ENCODE measurements around the gene SLC17A9.
"Not testable (repeated sequence)": the region's sequence is repeated elsewhere in the genome, so short reads cannot be mapped to it uniquely, and the experiment has no call there.

Gene SLC17A9

DNA sequence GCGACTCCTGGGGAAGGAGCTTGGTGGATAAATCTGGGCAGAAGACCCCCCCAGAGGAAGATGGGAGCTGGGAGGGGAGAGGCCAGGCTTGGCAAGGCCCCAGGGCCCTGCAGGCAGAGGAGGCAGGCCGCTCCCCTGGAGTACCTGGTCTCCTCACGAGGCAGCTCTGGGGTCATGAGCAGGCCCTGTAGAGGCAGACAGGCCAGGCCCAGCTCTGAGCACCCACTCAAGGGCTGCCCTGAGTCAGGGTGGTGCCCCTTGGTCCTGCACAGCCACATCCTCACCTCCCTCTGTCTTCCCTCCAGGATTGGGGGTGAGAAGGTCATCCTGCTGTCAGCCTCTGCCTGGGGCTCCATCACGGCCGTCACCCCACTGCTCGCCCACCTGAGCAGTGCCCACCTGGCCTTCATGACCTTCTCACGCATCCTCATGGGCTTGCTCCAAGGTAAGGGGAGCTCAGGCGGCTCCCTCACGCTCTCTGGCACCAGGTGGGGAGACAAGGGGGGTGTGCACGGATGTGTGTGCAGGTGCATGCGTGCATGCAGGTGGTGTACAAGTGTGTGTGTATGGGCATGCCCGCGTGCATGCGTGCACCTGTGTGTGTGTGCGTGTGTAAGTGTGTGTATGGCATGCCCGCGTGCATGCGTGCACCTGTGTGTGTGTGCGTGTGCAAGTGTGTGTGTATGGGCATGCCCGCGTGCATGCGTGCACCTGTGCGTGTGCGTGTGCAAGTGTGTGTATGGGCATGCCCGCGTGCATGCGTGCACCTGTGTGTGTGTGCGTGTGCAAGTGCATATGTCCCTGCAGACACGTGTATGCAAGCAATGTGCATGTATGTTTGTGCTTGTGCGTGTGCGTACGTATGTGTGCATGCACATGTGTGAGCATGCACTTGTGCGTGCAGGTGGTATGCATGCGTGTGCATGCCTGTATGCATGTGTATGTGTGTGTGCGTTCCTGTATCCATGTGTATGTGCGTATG, 4.9 kb downstream of the SLC17A9 start:
- no peak for DNase-seq

DNA sequence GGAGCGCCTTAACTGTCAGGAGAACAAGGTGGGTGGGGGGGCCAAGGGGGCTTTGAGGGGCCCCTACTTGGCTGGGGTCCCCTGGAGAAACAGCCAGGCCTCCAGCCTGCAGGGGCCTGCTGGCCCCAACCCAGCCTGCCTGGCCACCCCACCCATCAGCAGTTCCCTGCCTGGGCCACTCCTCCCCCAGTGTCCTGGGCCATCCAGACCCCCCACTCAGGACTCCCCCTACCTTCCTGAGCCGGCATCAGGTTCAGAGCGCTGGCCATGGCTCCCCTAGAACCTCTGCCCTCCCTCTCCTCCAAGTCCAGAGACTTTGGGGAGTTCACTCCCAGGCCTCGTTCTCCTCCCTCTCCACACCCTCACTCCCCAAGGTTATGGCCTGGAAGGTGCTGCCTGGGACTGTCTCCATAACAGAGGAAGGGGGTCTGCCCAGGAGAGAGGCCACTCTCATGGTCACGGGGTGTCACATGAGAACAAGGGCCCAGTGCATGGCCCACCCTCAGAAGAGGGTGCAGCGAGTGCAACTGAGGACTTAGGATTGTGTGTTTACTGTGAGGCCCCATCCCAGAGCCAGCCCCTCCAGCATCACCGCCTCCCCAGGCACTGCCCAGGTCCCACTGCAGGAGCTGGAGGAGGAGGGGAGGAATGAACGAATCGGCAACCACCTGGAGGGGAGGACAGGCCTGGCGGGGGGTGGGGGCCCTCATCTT, 6.0 kb downstream of the SLC17A9 start:
- no peak for DNase-seq

DNA sequence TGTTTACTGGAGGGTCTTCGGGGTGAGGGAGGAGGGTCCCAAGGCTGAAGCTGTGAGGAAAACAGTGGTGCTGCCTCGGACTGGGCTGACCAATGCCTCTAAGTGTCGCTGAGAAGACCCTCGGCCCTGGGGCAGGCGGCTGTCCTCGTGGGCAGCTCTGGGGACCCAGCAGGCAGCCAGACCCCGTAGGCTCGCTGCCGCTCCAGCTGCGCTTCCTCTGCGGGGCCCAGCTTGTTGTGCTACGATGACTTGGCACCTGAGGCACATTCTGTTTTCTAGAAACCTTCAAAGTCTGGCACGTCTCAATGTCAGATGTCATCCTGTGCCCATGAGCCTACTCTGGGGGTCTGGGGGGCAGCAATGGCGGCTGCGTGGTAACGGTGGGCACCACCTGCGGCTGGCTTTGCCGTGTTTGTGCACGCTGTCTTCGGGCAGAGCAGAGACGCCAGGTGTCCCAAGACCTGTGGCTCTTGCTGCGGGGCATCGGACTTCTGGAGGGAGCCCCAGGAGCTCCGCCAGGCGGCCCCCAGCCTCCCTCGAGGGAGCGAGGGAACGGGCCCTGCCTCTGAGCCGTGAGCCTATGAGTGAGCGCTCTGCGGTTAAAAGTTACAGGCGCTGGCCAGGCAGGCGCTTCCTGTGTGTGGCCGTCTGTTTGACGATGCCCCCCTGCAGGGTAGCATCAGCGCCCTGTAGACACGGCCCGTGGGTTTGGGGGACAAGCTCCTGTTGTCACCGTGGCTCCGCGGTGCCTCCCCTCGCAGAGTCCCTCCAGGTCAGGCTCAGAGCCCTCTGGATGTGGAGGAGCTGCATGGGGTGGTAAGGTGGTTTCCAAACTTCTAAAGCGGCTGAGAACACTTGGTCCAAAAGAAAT, 6.8 kb downstream of the SLC17A9 start:
- no peak for DNase-seq

DNA sequence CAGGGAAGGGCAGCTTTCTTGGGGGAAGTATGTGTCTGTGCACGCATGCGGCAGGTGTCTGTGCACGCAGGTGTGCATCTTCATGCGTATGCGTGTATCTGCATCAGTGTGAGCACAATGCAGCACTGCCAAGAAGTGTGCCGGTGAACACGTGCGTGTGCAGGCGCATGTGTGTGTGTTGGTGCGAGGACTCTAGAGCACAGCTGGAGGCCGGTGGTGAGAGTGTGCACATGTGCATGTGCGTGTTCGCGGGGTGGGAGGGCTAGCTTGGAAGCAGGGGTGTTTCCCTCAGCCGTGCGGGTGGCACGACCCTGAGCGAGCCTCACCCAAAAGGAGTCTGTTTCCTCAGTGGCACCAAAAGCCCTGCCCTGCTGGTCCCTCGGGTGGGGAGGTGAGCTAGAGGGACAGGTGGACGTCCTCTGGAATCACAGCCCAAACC, 7.5 kb downstream of the SLC17A9 start:
- DNase-seq = no peak

DNA sequence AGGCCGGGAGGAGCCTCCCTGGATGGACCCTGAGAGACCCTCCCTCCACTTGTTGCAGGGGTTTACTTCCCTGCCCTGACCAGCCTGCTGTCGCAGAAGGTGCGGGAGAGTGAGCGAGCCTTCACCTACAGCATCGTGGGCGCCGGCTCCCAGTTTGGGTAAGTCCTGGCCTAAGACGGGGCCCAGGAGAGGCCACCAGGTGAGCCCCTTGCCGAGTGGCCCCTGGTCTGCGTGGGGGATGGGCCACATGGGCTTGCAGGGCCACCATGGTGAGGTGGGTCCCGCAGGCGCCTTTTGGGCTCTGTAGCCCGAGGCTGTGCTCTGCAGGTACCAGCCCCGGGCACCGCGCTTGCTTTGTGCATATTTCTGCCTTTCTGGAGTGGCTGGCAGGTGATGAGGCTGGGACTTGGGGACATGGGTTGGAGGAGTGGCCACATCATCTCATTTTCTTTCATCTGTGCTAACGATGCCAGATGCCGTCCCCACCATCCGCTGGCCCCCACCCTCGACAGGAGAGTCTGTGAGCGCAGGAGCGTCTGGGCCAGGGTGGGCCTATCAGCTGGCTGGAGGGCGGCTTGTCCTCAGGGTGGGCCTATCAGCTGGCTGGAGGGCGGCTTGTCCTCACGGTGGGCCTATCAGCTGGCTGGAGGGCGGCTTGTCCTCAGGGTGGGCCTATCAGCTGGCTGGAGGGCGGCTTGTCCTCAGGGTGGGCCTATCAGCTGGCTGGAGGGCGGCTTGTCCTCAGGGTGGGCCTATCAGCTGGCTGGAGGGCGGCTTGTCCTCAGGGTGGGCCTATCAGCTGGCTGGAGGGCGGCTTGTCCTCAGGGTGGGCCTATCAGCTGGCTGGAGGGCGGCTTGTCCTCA, 8.2 kb downstream of the SLC17A9 start:
- DNase-seq = not testable (repeated sequence)

DNA sequence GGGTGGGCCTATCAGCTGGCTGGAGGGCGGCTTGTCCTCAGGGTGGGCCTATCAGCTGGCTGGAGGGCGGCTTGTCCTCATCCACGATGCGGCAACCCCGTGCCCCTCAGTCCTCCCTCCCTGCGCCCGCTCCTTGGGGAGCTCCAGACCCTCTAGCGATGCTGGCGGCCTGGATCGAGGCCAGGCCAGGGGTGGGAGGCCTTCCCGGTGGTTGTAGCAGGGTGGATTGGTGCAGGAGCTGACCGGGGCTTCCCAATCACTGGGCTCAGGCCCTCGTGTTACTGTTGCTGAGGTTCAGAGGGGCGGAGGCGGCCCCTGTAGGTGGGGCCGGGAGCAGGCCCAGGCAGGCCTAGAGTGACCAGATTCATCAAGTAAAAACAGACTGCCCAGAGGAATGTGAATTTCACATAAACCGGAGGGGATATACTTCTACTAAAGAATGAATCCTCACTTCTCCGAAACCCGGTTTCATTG, 8.8 kb downstream of the SLC17A9 start:
- DNase-seq = no peak

DNA sequence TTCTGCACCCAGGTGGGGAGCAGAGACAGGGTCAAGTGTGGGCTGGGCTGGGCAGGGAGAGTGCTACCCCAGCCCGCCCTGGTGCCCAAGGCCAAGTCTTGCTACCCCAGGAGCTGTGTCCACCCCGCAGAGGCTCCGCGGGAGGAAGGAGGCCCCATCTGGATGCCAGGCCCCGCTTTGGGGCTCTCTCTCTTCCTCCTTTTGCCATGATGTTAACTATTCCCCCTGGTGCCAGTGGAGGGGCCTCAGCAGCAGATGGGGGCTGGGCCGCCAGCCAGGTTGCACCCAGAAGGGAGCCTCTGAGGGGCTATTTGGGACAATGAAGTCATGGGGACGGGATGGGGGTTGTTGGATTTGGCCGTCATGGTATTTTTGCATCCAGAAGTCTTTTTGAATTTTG, 9.3 kb downstream of the SLC17A9 start:
- no peak for DNase-seq

DNA sequence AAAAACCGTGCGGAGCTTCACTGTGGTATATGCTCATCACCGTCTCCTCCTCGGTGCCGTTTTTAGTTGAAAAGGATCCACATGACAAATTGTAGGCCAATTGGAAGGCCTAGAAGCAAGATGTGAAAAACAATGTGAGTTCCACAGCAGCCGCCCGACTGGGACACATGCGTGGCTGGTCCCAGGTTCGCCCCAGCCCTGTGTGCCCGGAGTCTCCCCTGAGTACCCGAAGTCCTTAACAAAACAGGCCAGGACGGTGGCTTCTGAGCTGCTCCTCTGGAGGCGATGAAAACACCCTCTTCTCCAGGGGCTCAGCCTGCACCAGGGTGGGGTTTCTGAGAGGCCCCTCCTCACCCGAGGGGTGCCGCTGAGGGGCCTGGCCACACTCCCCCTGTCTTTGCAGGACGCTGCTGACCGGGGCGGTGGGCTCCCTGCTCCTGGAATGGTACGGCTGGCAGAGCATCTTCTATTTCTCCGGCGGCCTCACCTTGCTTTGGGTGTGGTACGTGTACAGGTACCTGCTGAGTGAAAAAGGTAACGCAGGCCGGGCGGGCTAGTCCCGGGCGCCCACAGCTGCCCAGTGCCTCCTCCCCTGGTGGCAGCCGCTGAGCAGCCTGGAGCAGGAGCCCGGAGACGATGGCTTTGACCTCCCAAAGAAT, 9.8 kb downstream of the SLC17A9 start:
- no peak for DNase-seq

DNA sequence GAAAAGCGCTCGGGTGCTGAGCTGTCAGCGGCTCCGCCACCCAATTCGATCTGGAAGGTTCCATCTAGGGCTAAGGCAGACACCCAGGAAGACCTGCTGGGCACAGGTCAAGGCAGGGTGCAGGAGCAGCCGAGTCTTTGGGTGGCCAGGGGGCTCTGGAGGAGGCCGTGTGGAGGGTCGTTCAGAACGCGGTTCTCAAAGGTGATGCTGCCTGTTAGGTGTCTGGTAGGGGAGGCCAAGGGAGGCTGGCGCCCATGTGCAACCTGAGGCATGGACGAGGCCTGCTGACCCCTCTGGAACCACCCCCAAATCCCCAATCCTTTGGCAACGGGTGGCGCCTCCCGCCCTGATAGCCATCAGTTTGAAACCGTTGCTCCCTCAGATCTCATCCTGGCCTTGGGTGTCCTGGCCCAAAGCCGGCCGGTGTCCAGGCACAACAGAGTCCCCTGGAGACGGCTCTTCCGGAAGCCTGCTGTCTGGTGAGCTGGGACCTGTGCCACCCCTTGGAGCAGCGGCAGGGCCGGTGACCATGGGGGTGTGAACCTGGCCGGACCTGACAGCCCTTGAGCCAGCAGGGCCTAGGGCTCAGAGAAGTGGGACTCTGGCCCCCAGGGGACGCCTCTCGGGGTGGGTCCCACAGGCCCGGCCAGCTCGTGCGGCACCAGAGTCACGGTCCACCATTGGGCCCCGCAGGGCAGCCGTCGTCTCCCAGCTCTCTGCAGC, 10.5 kb downstream of the SLC17A9 start:
- no peak for DNase-seq

DNA sequence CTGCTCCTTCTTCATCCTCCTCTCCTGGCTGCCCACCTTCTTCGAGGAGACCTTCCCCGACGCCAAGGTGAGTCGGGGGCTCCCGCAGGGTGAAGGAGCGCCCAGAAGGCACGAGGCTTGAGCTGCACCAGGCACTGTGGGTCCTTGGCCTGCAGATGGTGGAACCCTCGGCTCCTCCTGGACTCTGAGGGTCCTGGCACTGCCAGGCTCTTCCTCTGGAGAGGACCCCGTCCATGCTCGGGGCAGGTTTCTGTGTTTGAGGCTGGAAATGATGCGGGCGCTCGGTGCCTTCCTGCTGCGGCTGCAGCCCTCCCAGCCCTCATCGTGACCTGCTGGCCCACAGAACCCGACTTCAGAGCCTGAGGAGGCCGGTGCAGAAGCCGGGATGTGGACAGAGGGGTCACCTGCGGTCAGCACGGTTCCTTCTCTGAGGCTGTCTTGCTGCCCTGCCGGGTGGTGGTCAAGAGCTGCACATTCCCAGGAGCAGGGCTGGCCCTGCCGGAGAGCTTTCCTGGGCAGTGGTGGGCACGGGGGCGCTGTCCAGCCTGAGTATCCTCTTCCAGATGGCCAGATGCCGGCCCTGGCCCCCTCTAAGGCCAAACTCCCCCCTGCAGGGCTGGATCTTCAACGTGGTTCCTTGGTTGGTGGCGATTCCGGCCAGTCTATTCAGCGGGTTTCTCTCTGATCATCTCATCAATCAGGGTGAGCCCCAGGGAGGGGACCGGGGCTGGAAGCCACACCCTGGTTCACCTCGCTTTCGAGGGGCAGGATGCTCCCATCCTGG, 11.3 kb downstream of the SLC17A9 start:
- no peak for DNase-seq

DNA sequence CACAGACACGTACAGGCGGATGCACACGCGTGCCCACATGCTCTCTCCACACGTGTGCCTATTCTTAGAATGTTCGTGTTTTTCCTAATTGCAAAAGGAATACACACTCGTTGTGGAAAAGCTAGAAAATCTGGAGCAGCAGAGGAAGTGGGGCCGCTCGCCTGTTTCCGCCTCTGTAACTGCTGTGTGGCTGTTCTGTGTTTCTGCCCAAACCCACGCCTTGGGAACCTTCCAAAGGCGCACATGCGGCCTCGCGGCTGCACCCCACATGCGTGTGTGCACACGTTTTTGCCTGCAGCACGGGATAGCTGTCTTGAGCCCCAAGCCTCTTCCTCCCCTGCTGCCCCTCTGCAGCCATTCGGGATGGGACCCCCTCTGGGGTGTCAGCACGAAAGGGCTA, 12.2 kb downstream of the SLC17A9 start:
- DNase-seq = no peak

DNA sequence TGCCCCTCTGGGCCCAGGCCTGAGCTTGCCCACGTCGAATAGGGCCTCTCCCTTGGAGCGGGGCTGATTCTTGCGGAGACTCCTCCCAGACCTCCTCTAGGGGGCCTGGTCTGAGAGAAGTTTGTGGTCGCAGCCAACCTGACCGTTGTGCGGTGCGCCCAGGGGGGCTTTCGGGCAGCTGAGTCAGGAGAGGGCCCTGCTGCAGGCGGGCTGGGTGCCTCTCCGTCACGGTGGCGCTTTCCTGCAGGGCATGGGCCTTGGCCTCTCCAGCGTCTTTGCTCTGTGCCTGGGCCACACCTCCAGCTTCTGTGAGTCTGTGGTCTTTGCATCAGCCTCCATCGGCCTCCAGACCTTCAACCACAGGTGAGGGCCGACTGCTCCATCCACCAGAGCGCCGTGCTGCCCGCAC, 12.9 kb downstream of the SLC17A9 start:
- DNase-seq = no peak

DNA sequence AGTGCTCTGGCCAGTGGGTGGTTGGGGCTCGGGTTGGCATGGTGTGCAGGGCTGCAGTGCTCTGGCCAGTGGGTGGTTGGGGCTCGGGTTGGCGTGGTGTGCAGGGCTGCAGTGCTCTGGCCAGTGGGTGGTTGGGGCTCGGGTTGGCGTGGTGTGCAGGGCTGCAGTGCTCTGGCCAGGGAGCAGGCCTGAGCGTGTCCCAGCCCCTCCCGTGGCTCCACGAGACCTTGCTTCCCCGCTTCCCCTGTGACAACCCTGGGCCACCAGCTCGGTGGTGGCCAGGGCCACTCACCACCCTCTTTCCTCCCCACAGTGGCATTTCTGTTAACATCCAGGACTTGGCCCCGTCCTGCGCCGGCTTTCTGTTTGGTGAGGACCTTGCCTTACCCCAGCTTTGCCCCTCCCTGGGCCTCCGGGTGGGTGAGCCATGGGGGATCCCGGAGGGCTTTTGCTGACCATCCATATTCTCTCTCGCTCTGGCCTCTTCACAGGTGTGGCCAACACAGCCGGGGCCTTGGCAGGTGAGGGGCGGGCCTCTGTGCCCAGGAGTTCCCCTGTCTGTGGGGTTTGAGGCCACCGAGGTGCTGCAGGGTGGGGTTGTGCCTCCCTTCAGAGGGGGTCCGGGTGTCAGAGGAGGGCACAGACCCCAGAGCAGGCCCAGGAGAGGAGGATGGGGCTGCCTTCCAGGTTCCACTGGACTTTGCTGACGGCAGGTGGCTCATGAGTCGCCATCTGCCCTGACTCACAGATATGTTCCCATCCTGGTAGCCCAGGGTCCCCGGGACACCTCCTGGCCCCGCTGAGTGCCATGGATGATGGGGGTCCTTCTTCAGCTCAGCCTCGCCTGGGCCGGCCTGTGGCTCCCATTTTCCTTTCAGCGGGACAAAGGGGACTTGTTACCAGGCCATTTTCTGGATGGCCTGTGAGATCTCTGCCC, 14.0 kb downstream of the SLC17A9 start:
- no peak for DNase-seq

DNA sequence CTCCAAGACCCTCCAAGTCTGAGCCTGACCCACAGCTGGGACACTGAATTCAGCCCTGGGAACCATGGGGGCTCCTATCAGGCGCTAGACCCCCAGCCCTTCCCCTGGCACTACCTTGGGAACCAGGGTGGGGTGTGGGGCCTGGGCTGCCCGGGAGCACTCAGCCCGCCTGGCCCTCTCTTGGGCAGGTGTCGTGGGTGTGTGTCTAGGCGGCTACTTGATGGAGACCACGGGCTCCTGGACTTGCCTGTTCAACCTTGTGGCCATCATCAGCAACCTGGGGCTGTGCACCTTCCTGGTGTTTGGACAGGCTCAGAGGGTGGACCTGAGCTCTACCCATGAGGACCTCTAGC, 14.6 kb downstream of the SLC17A9 start:
- DNase-seq = no peak

DNA sequence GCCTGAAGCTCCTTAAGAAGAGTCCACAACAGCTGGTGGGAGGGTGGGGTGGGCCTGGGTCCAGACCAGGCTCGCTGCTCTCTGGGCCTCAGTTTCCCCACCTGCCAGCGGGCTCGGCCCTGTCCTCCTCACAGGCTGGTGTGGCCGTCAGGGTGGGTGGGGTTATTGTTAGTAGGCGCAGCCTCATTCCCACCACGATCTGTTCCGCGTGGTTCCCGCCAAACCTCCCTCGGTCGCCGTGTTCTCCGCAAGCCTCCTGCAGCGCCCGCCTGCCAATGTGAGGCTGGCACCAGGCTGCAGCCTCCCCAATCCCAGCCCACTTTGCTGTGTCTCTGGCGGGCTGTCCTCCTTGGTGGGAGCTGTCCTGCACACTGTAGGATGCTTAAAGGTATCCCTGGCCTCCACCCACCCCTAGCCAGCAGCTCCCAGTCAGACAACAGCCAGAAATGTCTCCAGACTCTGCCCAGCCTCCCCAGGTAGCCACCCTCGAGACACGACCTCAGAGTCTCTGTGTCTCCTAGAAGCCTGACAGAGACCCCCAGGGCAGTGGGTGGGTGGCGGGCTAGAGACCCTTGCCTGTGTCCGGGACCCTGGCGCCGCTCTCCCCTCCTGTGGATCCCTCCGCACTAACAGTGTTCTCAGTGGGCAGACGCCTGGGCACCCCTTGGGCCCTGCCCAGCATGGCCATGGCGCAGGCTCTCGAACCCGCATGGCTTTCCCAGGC, 15.3 kb downstream of the SLC17A9 start:
- DNase-seq = no peak

DNA sequence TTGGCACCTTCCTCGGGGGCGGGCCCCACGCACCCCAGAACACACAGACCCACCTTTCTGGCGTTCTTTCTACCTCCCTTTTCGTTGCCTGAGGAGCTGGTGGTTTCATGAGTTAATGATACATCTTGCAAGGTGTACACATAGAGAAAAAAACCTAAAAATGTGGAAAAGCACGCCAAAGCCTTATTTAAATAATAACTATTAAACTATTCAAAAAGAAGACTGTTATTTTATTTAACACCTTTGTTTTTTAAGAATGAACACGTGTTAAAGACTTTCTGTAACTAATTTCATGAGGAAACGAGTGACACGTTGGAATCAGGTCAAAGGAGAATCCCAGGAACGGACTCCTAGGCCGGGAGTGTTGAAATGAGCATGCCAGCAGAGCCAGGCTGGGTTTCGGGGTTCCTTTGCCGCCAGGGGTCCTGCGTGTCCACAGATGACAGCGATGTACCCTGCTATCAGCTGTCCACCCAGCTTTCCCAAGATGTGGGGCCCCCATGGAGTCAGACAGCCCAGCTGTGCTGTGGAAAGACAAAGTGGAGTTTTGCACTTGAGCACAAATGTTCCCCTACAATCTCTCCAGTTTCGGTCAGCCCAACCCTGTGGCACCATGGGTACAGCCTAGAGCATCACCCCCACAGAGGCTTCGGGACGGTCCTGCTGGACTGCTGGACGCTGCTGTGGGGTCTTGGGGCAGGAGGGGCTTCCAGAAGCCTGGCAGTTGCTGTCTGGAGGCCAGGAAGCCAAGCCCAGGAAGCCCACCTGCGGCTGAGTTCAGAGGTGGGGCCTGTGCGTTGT, 16.1 kb downstream of the SLC17A9 start:
- no peak for DNase-seq

DNA sequence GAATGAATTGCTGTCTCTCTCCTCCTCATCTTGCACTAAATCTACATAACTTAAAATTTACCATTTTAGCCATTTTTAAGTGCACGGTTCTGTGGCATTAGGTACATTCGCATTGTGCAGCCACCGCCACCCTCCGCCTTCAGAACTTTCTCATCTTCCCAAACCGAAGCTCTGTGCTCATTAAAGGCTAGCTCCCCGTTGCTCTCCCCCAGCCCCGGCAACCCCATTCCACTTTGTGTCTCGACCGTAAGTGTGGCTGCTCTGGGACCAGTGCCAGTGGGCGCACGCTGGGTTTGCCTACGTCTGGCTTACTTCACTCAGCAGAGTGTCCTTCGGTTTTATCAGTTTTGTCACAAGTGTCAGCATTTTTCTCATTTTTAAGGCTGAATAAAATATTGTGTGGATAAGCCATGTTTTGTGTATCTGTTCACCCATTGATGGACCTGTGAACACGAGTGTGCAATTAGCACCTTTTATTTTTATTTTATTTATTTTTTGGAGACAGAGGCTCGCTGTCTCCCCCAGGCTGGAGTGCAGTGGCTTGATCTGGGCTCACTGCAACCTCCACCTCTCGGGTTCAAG, 16.8 kb downstream of the SLC17A9 start:
- no peak for DNase-seq
